Panc1 (cell line): ENCODE results near the gene HERC5.

Experiments used
- POLR2AphosphoS5 ChIP-seq: IDR thresholded peaks from 2 replicates; pipeline ENCODE4 v1.6.1; 2012; ENCODE audit warnings: mild to moderate bottlenecking, low read depth, low read length, moderate library complexity
- TF ChIP-seq, protein P1 (sequence below): fragments of 450-650 bp; IDR thresholded peaks from 2 replicates; pipeline ENCODE4 v1.5.1; 2017; ENCODE audit warnings: mild to moderate bottlenecking

- TF ChIP-seq, protein P1, sequence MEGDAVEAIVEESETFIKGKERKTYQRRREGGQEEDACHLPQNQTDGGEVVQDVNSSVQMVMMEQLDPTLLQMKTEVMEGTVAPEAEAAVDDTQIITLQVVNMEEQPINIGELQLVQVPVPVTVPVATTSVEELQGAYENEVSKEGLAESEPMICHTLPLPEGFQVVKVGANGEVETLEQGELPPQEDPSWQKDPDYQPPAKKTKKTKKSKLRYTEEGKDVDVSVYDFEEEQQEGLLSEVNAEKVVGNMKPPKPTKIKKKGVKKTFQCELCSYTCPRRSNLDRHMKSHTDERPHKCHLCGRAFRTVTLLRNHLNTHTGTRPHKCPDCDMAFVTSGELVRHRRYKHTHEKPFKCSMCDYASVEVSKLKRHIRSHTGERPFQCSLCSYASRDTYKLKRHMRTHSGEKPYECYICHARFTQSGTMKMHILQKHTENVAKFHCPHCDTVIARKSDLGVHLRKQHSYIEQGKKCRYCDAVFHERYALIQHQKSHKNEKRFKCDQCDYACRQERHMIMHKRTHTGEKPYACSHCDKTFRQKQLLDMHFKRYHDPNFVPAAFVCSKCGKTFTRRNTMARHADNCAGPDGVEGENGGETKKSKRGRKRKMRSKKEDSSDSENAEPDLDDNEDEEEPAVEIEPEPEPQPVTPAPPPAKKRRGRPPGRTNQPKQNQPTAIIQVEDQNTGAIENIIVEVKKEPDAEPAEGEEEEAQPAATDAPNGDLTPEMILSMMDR = no peak
- no peak for TF ChIP-seq POLR2AphosphoS5
Measured at GRCh38 chr4:88413801-88414200, 43.1 kb upstream of the HERC5 start.
